T47D (cell line): ENCODE measurements around the gene ATP8A2.

Experiments used
- DNase-seq, 2 experiments: peaks; one replicate each; pipeline versions ENCODE4 v3.0.0 to v3.0.0-alpha.2; 2011 to 2012; ENCODE audit warnings: low read depth in 1 of 2, low spot score in 1 of 2
- JUND ChIP-seq: IDR thresholded peaks from 2 replicates; pipeline ENCODE4 v1.6.1; 2012; ENCODE audit warnings: low read depth
- in situ Hi-C: cut with HindIII; loops from 2 replicates; pipeline ENCODE4 v1.10.0; 2016; ENCODE audit warnings: low sequenced_read_pairs, low pct_unique_long_range_greater_than_20kb

Gene ATP8A2

GRCh38 chr13:25827831-25828465 lies 456.2 kb downstream of the ATP8A2 start:
- no peak for DNase-seq
- no peak for TF ChIP-seq JUND
- in situ Hi-C loops = no loop called here

GRCh38 chr13:25833761-25834160 lies 462.0 kb downstream of the ATP8A2 start:
- no peak for TF ChIP-seq JUND
- in situ Hi-C loops = no loop called here
- no peak for DNase-seq

- in situ Hi-C loops = no loop called here
- no peak for TF ChIP-seq JUND
- DNase-seq = no peak
These were observed 465.0 kb downstream of the ATP8A2 start for GRCh38 chr13:25836574-25837336.

GRCh38 chr13:25839371-25839770 lies 467.6 kb downstream of the ATP8A2 start:
- no peak for DNase-seq
- in situ Hi-C loops = no loop called here
- no peak for TF ChIP-seq JUND

GRCh38 chr13:25840261-25840660 lies 468.5 kb downstream of the ATP8A2 start:
- in situ Hi-C loops = no loop called here
- no peak for TF ChIP-seq JUND
- DNase-seq = no peak

GRCh38 chr13:25840931-25841330 lies 469.2 kb downstream of the ATP8A2 start:
- no peak for TF ChIP-seq JUND
- no peak for DNase-seq
- in situ Hi-C loops = no loop called here

GRCh38 chr13:25843692-25844091 lies 471.9 kb downstream of the ATP8A2 start:
- in situ Hi-C loops = no loop called here
- DNase-seq = no peak
- TF ChIP-seq JUND = no peak

GRCh38 chr13:25844559-25845434 lies 473.0 kb downstream of the ATP8A2 start:
- DNase-seq = no peak
- TF ChIP-seq JUND = no peak
- in situ Hi-C loops = no loop called here

GRCh38 chr13:25846222-25846984 lies 474.6 kb downstream of the ATP8A2 start:
- in situ Hi-C loops = no loop called here
- DNase-seq = no peak
- TF ChIP-seq JUND = no peak

- no peak for DNase-seq
- in situ Hi-C loops = no loop called here
- no peak for TF ChIP-seq JUND
These were observed 475.4 kb downstream of the ATP8A2 start for GRCh38 chr13:25847145-25847544.

GRCh38 chr13:25847635-25848626 lies 476.2 kb downstream of the ATP8A2 start:
- no peak for TF ChIP-seq JUND
- in situ Hi-C loops = no loop called here
- no peak for DNase-seq
